Ishikawa (cell line): ENCODE data around the gene SUPT16H.

Experiments
- FOXM1 ChIP-seq: IDR thresholded peaks from 2 replicates; pipeline ENCODE4 v1.6.1; 2012; ENCODE audit warnings: low read depth, borderline replicate concordance
- RAD21 ChIP-seq: IDR thresholded peaks from 2 replicates; pipeline ENCODE4 v1.6.1; 2012; ENCODE audit warnings: low read depth

- TF ChIP-seq FOXM1, result no peak
- no peak for TF ChIP-seq RAD21
Measured at GRCh38 chr14:21346532-21347135, 37.2 kb downstream of the SUPT16H start.
